OCI-LY7 (cell line): Measurements from ENCODE around the gene DEGS2. TPM values are rescaled to one million over a fixed set of nuclear protein-coding genes. Genes with fewer than 3 reads are reported as not detected.
"Not testable (repeated sequence)": the region's sequence is repeated elsewhere in the genome, so short reads cannot be mapped to it uniquely, and the experiment has no call there.

Experiments
- BruUV-seq: library from RNA; stranded (reverse); fragments of 400-500 nt; replicated peaks from 2 replicates; lab custom pipeline; 2021; lab: Mats Ljungman, UMichigan
- CTCF ChIA-PET: fragments of 300-600 bp; sonication (Branson Sonifier 250); formaldehyde crosslinking; loops from one replicate; lab custom pipeline; 2022; ENCODE audit warnings: antibody characterized with exemption; ENCODE audit not compliant: unreplicated experiment; lab: Charles Lee
- POLR2A ChIA-PET: fragments of 300-600 bp; sonication (Branson Sonifier 250); formaldehyde crosslinking; loops from one replicate; lab custom pipeline; 2022; ENCODE audit warnings: antibody characterized with exemption; lab: Charles Lee
- DNase-seq: peaks from one replicate; pipeline ENCODE4 v3.0.0-alpha.2; 2015; ENCODE audit warnings: low spot score
- H2AFZ ChIP-seq: fragments of 200-600 bp; sonication (generic), shearing (Covaris generic); 2 replicates; pipeline ENCODE4 v1.6.1; 2014; ENCODE audit warnings: mild to moderate bottlenecking, antibody characterized with exemption, low read length, moderate library complexity
- H3K27ac ChIP-seq: fragments of 200-600 bp; sonication (generic); 2 replicates; pipeline ENCODE4 v1.5.1; 2014; ENCODE audit warnings: mixed run types, low read depth, mild to moderate bottlenecking, moderate library complexity, low read length, inconsistent platforms; ENCODE audit not compliant: poor library complexity, severe bottlenecking
- H3K36me3 ChIP-seq: fragments of 200-600 bp; sonication (generic); 2 replicates; pipeline ENCODE4 v1.6.1; 2014; ENCODE audit warnings: mild to moderate bottlenecking, antibody characterized with exemption, low read length, moderate library complexity, mixed read lengths; ENCODE audit not compliant: insufficient read depth
- H3K4me1 ChIP-seq: fragments of 200-600 bp; sonication (generic); 2 replicates; pipeline ENCODE4 v1.5.1; 2014; ENCODE audit warnings: mild to moderate bottlenecking, low read length; ENCODE audit not compliant: insufficient read depth, poor library complexity, severe bottlenecking
- H3K4me2 ChIP-seq: fragments of 200-600 bp; sonication (generic); 2 replicates; pipeline ENCODE4 v1.6.1; 2014; ENCODE audit warnings: mild to moderate bottlenecking, low read length
- H3K4me3 ChIP-seq: fragments of 200-600 bp; sonication (generic); 2 replicates; pipeline ENCODE4 v1.5.1; 2014; ENCODE audit warnings: mild to moderate bottlenecking, low read depth, low read length; ENCODE audit not compliant: poor library complexity, severe bottlenecking
- H3K79me2 ChIP-seq: fragments of 200-600 bp; sonication (generic); 2 replicates; pipeline ENCODE4 v1.6.1; 2016; ENCODE audit warnings: low read depth, mild to moderate bottlenecking, low read length, moderate library complexity, mixed read lengths; ENCODE audit not compliant: insufficient read depth
- H3K9me2 ChIP-seq: fragments of 200-600 bp; sonication (generic); 2 replicates; pipeline ENCODE4 v1.6.1; 2016; ENCODE audit warnings: mild to moderate bottlenecking, low read length, mixed read lengths; ENCODE audit not compliant: insufficient read depth
- H3K9me3 ChIP-seq: fragments of 200-600 bp; sonication (generic); 2 replicates; pipeline ENCODE4 v1.6.1; 2014; ENCODE audit warnings: mild to moderate bottlenecking, mixed run types, low read length, mixed read lengths
- H4K20me1 ChIP-seq: fragments of 200-600 bp; sonication (generic); 2 replicates; pipeline ENCODE4 v1.6.1; 2014; ENCODE audit warnings: mild to moderate bottlenecking, antibody characterized with exemption, low read length, moderate library complexity, mixed read lengths; ENCODE audit not compliant: insufficient read depth
- EZH2phosphoT487 ChIP-seq: fragments of 200-600 bp; sonication (generic); IDR thresholded peaks from 2 replicates; pipeline ENCODE4 v1.6.1; 2018; ENCODE audit warnings: low read depth, borderline replicate concordance, mild to moderate bottlenecking, mixed run types, antibody characterized with exemption, low read length, moderate library complexity, mixed read lengths
- intact Hi-C: fragments of 100-400 bp; cut with micrococcal nuclease; formaldehyde crosslinking; loops from one replicate; pipeline ENCODE4 v1.10.0; 2022; ENCODE audit not compliant: unreplicated experiment
- total RNA-seq, 2 experiments: library from RNA; depleted of rRNA in 1 of 2; stranded (reverse); fragments of >200 nt in 1 of 2; shearing (Covaris generic) in 1 of 2; gene quantifications; 2 replicates each; pipeline ENCODE4 v1.2.3, GENCODE V29; 2014 to 2022
- TF ChIP-seq, protein P1 (sequence below): fragments of 200-600 bp; sonication (generic); conservative IDR thresholded peaks from 2 replicates; pipeline ENCODE4 v1.5.1; 2014; ENCODE audit warnings: mild to moderate bottlenecking, antibody characterized with exemption, low read length, moderate library complexity, mixed read lengths

Gene DEGS2
- total RNA-seq, 2 experiments from 2014 or later: 8.3 to 14.6 TPM

DNA sequence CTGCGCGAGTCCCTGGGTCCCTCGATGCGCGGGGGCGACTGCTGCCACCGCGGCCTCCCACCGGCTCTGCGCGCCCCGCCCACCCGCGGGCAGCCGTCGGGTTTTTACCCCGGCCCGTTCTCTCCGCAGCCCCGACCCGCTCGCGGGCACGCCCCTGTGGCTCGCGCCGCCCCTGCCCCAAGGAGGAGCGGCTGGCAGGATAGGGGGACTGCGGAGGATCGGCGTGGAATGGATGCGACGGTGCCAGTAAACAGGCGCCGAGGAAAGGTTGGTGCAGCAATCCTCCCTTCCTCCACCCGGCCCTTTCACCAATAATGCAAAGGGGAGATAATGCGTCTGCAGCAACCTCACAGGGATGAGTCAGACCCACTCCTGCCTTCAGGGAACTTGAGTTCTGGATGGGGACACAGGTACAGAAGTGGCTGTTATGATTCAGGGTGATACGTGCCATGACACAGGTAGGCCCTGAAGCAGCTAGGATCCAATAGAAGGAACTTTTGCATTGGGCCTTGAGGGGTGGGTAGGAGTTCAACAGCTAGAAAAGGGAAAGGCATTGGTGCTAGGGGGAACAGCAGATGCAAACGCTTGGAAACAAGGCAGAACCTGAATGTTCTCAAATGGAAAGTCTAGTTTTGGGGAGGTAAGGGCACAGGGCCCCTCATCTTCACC is 554 bp upstream of the DEGS2 start:
- Histone ChIP-seq H4K20me1 (no peaks in the 10 kb centered on the region), H3K4me1 (peaks cover 32% of the 10 kb centered on the region), H3K9me2 (no peaks in the 10 kb centered on the region), H3K79me2 (no peaks in the 10 kb centered on the region), H2AFZ (peak overlapping the region; percentile 67; the same call in 1 of the 2 replicates), H3K9me3 (no peaks in the 10 kb centered on the region; the same call in 1 of the 2 replicates), H3K4me3 (peak overlapping the region; percentile 80), H3K4me2 (peak overlapping the region; percentile 90), H3K36me3 (peaks cover 4% of the 10 kb centered on the region; the same call in 1 of the 2 replicates), H3K27ac (no peak overlapping the region)
- TF ChIP-seq, protein P1, sequence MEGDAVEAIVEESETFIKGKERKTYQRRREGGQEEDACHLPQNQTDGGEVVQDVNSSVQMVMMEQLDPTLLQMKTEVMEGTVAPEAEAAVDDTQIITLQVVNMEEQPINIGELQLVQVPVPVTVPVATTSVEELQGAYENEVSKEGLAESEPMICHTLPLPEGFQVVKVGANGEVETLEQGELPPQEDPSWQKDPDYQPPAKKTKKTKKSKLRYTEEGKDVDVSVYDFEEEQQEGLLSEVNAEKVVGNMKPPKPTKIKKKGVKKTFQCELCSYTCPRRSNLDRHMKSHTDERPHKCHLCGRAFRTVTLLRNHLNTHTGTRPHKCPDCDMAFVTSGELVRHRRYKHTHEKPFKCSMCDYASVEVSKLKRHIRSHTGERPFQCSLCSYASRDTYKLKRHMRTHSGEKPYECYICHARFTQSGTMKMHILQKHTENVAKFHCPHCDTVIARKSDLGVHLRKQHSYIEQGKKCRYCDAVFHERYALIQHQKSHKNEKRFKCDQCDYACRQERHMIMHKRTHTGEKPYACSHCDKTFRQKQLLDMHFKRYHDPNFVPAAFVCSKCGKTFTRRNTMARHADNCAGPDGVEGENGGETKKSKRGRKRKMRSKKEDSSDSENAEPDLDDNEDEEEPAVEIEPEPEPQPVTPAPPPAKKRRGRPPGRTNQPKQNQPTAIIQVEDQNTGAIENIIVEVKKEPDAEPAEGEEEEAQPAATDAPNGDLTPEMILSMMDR: no peak
- TF ChIP-seq EZH2phosphoT487: no peak
- no TSS peak for BruUV-seq
- POLR2A ChIA-PET: interaction anchor here (0.6 to 0.9 kb wide), 2 partner anchors 33 to 154 kb away, joined by 3 to 4 read pairs; no protein-coding TSS in a partner anchor
- CTCF ChIA-PET: interaction anchor here (0.5 kb wide), 1 partner anchor 38 kb away, joined by 3 read pairs; no protein-coding TSS in a partner anchor
- intact Hi-C loops: loop anchor here (5.0 kb wide), 3 partner anchors 77 to 178 kb away; partner anchors contain the start of genes EVL and YY1
- DNase-seq: no peak

DNA sequence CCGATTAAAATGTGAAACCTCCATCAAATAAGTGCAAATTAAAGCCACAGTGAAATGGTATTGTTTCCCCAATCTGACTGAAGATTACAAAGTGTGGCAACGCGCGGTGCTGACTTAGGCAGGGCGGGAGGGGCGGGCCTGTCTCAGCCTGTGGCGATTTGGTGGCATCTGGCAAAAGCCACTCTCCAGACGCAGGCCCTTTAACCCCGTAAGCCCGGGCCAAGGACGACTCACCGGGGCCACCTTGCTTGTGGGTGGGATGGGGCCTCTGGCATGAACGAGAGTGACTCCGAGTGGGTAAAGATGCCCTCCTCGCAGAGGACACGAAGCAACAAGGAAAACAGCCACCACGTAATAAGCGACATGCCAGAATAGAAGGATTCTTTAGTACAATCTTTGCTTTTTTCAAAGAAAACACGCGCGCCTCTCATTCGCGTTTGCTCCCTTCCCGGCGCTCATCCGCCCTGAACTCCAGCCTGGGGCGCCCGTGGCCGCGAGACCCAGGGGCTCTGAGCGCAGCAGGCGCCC is 815 bp downstream of the DEGS2 start:
- DNase-seq: peak; percentile 33
- TF ChIP-seq, protein P1: no peak
- no peak for TF ChIP-seq EZH2phosphoT487
- peak overlapping the region; percentile 90 for H3K4me2 ChIP-seq
- no peaks in the 10 kb centered on the region for H4K20me1 ChIP-seq
- H3K79me2 ChIP-seq: no peaks in the 10 kb centered on the region
- no peaks in the 10 kb centered on the region; the same call in 1 of the 2 replicates for H3K9me3 ChIP-seq
- no TSS peak for BruUV-seq
- H3K4me3 ChIP-seq: peak overlapping the region; percentile 80
- peaks cover 11% of the 10 kb centered on the region for H3K36me3 ChIP-seq
- POLR2A ChIA-PET: interaction anchor here (1.2 kb wide), 1 partner anchor 87 kb away, joined by 6 read pairs; no protein-coding TSS in a partner anchor
- CTCF ChIA-PET: no interaction called here
- H3K4me1 ChIP-seq: peaks cover 32% of the 10 kb centered on the region
- no peaks in the 10 kb centered on the region for H3K9me2 ChIP-seq
- H2AFZ ChIP-seq: peak overlapping the region; percentile 67; the same call in 1 of the 2 replicates
- intact Hi-C loops: loop anchor here (5.0 kb wide), 3 partner anchors 79 to 176 kb away; partner anchors contain the start of genes EVL and YY1
- peak overlapping the region; percentile 79 for H3K27ac ChIP-seq

DNA sequence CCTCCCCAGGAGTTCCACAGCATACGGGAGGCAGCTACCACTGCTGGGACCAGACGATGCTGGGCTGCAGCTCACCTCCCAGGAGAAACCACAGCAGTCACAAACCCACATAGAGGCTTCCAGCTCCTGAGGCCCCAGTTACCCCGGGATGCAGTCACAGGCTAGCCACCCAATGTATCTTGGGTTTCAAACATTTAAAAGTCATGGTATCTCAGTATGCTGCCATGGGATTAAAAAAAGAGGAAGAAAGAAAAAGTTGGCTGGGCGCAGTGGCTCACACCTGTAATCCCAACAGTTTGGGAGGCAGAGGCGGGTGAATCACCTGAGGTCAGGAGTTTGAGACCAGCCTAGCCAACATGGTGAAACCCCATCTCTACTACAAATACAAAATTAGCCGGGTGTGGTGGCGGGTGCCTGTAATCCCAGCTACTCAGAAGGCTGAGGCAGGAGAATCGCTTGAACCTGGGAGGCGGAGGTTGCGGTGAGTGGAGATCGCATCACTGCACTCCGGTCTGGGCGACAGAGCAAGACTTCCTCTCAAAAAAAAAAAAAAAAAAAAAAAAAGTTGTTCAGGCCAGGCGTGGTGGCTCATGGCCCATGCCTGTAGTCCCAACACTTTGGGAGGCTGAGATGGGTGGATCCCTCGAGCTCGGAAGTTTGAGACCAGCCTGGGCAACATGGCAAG is 1.8 kb downstream of the DEGS2 start:
- not testable (repeated sequence) for BruUV-seq, H3K9me2 ChIP-seq, H3K79me2 ChIP-seq, H2AFZ ChIP-seq, H3K9me3 ChIP-seq, H4K20me1 ChIP-seq
- H3K4me3 ChIP-seq: peak overlapping the region; percentile 80
- DNase-seq: peak; percentile 71
- H3K4me1 ChIP-seq: peaks cover 32% of the 10 kb centered on the region
- intact Hi-C loops: loop anchor here (1.0 to 5.0 kb wide), 4 partner anchors 36 to 175 kb away; partner anchors contain the start of genes EVL and YY1
- ChIA-PET CTCF (interaction anchor here (0.7 to 2.3 kb wide), 3 partner anchors 16 to 677 kb away, joined by 3 to 9 read pairs (median 4); partner anchors contain the start of gene SETD3), POLR2A (interaction anchor here (0.6 to 1.8 kb wide), 9 partner anchors 11 to 743 kb away, joined by 3 to 7 read pairs (median 3); partner anchors contain the start of gene EVL)
- H3K27ac ChIP-seq: peak overlapping the region; percentile 79
- H3K36me3 ChIP-seq: peaks cover 11% of the 10 kb centered on the region
- peak overlapping the region; percentile 58 for H3K4me2 ChIP-seq
